Measurements from ENCODE around the gene TSKS. TPM values are rescaled to one million over a fixed set of nuclear protein-coding genes. Genes with fewer than 3 reads are reported as not detected.

The TSKS gene
- total RNA-seq, 1 experiment from 2014 or later: 0.76 TPM

GRCh38 chr19:49798574-49798973, 35.5 kb upstream of the TSKS start:
- no peak overlapping the region for H3K9ac ChIP-seq (ENCODE audit: low read length)
- BruUV-seq (replicated peaks): no TSS peak
- ATAC-seq (no peak), DNase-seq (ENCODE audit: low read depth, low spot score) (no peak)
- H3K9me2 ChIP-seq (ENCODE audit: insufficient read depth): no peaks in the 10 kb centered on the region
- no peak overlapping the region for H3K4me2 ChIP-seq (ENCODE audit: low read length)
- H3K27ac ChIP-seq (ENCODE audit: low read depth, low read length): no peak overlapping the region
- H3K4me3 ChIP-seq (replicated peaks in 1 of 2; ENCODE audit: low read depth in 1 of 2, low read length in 2 of 2): no peak overlapping the region
- POLR2A ChIA-PET: no interaction called here
- RAD21 ChIA-PET (ENCODE audit: low non-redundant PET in 1 of 2, low total read pairs in 2 of 2, uncharacterized antibody in 2 of 2, unreplicated experiment in 2 of 2): no interaction called here
- no peaks in the 10 kb centered on the region for H3K79me2 ChIP-seq (ENCODE audit: insufficient read depth, low read length)
- peaks cover 0 to 3% of the 10 kb centered on the region in 2 experiments; a peak in 2 of 4 replicates for H3K4me1 ChIP-seq (ENCODE audit: control insufficient read depth in 1 of 2, insufficient read depth in 2 of 2, low read length in 2 of 2)
- H3K27me3 ChIP-seq (ENCODE audit: insufficient read depth, low read length): no peaks in the 10 kb centered on the region
- CTCF ChIA-PET: no interaction called here
- H3K9me3 ChIP-seq (ENCODE audit: control insufficient read depth in 1 of 2, insufficient read depth in 1 of 2, low read depth in 1 of 2, low read length in 2 of 2): no peaks in the 10 kb centered on the region
- H2AFZ ChIP-seq (ENCODE audit: low read depth, low read length, poor library complexity, severe bottlenecking): no peak overlapping the region
- TF ChIP-seq SP1 (IDR thresholded peaks at IDR 0.05; ENCODE audit: low read depth): no peak
- H3K36me3 ChIP-seq (ENCODE audit: control insufficient read depth in 1 of 2, insufficient read depth in 2 of 2, low read length in 2 of 2): peaks cover 30 to 35% of the 10 kb centered on the region in 2 experiments
- intact Hi-C loops (cut with micrococcal nuclease): no loop called here
- no peaks in the 10 kb centered on the region for H4K20me1 ChIP-seq (ENCODE audit: insufficient read depth)

- CTCF ChIA-PET: no interaction called here
- peaks cover 3 to 14% of the 10 kb centered on the region in 2 experiments; a peak in 3 of 4 replicates for H3K4me1 ChIP-seq (ENCODE audit: control insufficient read depth in 1 of 2, insufficient read depth in 2 of 2, low read length in 2 of 2)
- no peaks in the 10 kb centered on the region for H3K79me2 ChIP-seq (ENCODE audit: insufficient read depth, low read length)
- no peak overlapping the region for H2AFZ ChIP-seq (ENCODE audit: low read depth, low read length, poor library complexity, severe bottlenecking)
- H3K9me3 ChIP-seq (ENCODE audit: control insufficient read depth in 1 of 2, insufficient read depth in 1 of 2, low read depth in 1 of 2, low read length in 2 of 2): no peaks in the 10 kb centered on the region
- POLR2A ChIA-PET: no interaction called here
- H3K9me2 ChIP-seq (ENCODE audit: insufficient read depth): no peaks in the 10 kb centered on the region
- RAD21 ChIA-PET (ENCODE audit: low non-redundant PET in 1 of 2, low total read pairs in 2 of 2, uncharacterized antibody in 2 of 2, unreplicated experiment in 2 of 2): no interaction called here
- intact Hi-C loops (cut with micrococcal nuclease): no loop called here
- no peak overlapping the region for H3K4me2 ChIP-seq (ENCODE audit: low read length)
- H3K9ac ChIP-seq (ENCODE audit: low read length): no peak overlapping the region
- no peak overlapping the region for H3K4me3 ChIP-seq (replicated peaks in 1 of 2; ENCODE audit: low read depth in 1 of 2, low read length in 2 of 2)
- BruUV-seq (replicated peaks): no TSS peak
- H3K27ac ChIP-seq (ENCODE audit: low read depth, low read length): no peak overlapping the region
- DNase-seq (ENCODE audit: low read depth, low spot score) (no peak), ATAC-seq (no peak)
- peaks cover 32 to 35% of the 10 kb centered on the region in 2 experiments for H3K36me3 ChIP-seq (ENCODE audit: control insufficient read depth in 1 of 2, insufficient read depth in 2 of 2, low read length in 2 of 2)
- no peaks in the 10 kb centered on the region for H4K20me1 ChIP-seq (ENCODE audit: insufficient read depth)
- TF ChIP-seq ZNF274 (IDR thresholded peaks at IDR 0.05; ENCODE audit: low read depth, low read length) (no peak), SRF (IDR thresholded peaks at IDR 0.05; ENCODE audit: low read depth) (no peak), EZH2 (IDR thresholded peaks at IDR 0.05) (no peak), CTCF (IDR thresholded peaks at IDR 0.05 in 2 of 3, conservative IDR thresholded peaks at IDR 0.05 in 1 of 3; ENCODE audit: borderline replicate concordance in 1 of 3, insufficient read depth in 1 of 3, low read depth in 2 of 3, low read length in 2 of 3) (no peak), EGR1 (IDR thresholded peaks at IDR 0.05; ENCODE audit: low read depth) (no peak), POLR2AphosphoS5 (IDR thresholded peaks at IDR 0.05; ENCODE audit: low read depth, low read length) (no peak), CEBPB (IDR thresholded peaks at IDR 0.05; ENCODE audit: low read depth) (no peak), TCF7L2 (IDR thresholded peaks at IDR 0.05; ENCODE audit: borderline replicate concordance, extremely low read depth, insufficient read depth, insufficient read length) (no peak), EZH2phosphoT487 (IDR thresholded peaks at IDR 0.05; ENCODE audit: borderline replicate concordance) (no peak)
- H3K27me3 ChIP-seq (ENCODE audit: insufficient read depth, low read length): no peaks in the 10 kb centered on the region
Observed at GRCh38 chr19:49795615-49796014, 32.5 kb upstream of the TSKS start.
